ENCODE results near the gene CDK1. TPM values are rescaled to one million over a fixed set of nuclear protein-coding genes. Genes with fewer than 3 reads are reported as not detected.

The CDK1 gene
- total RNA-seq, result 38.8 and 100 TPM in 2 replicates

- peak; percentile 98 for DNase-seq
Observed at GRCh38 chr10:60778214-60778970, at the start of gene CDK1. Gene CDK1 (plus strand): TSS chr10:60778478. CDS start chr10:60780166, 1,688 bp downstream.

DNA sequence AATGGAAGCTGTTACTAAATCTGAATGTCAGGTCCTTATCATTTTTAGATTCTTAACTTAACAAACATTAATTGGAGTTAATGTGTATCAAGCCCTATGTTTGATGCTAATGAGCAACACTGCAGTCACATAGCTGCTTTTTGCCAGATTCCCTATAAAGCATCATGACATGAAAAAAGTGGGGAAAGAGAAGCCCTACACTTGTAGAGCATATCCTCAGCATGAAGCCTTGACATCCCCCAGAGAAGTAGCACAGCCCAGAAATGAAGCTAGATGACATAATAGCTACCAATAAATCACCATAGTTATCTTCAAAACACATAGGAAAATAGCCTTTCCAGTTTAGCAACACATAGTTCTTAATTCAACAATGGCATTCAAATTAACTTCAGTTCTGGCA, 49.2 kb upstream of the CDK1 start:
- no peak for DNase-seq

DNA sequence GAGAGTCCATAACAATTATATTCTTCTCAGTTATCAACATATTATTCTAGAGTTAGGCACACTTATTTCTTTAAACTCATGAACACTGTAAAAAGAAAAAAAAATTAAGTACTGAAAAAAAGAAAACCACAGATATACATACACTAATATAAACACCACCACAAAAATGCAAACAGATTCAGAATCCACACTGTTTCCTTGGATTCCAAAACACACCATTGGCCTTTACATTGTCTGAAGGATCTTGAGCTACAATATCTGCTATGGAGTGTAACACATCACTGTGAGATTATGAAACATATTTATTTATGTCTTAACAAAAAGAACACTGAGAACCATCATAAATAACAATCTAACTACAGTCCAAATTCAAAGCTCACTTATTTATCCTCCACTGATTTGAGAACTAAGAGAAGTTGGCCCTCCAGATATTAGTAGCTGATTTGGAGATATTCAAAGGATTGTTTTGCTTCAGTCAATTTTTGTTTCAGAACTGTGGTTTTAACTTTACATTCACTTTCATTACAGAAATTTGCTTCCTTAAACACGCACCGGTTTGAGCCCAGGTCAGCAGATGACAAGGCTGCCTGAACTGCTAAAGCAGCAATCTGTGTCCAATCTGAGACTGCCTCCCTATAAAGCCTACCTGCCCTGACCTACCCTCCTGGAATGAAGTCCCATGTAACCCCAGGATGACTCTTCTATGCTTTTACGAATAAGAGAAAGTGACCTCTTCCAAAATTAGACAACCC, 47.0 kb upstream of the CDK1 start:
- no peak for DNase-seq

DNA sequence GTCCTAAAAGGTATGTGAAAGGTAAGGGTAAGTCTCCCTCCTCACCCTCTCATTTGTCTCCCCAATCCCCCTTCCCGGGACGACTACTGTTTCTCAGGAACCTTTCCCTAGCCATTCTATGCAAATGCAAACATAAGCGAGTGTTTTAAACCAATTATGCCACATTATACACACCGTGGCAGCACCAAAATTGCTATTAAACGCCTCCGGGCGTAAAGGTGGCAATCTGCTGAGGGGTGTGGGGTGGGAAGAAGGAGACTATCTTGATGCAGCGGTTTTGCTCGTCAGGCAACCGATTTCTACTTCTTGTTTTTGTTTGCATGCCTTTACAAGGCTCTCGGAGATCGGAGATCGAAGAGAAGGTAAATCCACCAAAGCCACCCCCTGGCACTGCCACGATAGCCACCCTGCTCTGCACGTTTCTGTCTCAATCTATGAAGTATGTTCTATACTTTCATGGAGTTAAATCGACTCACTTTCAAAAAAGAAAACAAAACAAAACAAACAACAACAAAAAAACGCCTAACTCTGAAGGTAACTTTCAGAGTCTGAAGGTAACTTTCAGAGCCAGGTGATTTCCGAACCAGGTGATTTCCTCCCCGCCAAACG, 46.0 kb upstream of the CDK1 start:
- no peak for DNase-seq

- peak; percentile 14 for DNase-seq
Observed at GRCh38 chr10:60732807-60733516, 45.3 kb upstream of the CDK1 start.

DNA sequence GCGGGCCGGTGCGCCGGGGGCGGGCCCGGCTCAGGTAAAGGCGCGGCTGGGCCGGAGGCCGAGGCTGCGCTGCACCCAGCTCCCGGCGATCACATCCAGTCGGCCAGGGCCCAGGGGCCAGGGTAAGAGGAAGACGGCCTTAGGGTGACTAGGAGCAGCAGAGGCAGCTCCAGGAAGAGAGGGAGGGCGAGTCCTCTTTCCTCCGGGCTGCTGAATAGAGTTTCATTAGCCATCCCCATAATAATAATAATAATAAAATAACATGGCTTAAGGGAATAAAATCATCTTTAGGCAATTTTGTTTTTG, 44.8 kb upstream of the CDK1 start:
- DNase-seq, result no peak

- no peak for DNase-seq
Observed at GRCh38 chr10:60733826-60734225, 44.5 kb upstream of the CDK1 start.

DNA sequence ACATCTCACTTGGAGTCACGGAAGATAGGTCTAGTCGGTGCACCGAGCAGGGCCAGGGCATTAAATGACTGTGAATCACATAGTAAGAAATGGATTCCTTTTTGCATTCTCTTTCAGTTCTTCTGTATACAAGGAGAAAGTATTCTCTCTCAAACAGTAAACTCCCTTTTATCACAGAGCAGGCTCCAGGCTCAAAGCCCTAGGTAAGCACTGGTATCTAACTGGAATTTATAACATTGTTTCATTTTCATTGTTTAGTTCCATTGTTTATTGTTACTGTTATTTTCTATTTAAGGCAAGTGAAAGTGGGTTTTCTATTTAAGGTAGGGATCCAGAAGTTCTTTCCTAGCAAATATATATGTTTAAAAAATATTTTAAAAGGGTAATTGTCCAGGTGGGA, 44.1 kb upstream of the CDK1 start:
- no peak for DNase-seq

GRCh38 chr10:60735244-60735643, 43.0 kb upstream of the CDK1 start:
- DNase-seq, result no peak

DNA sequence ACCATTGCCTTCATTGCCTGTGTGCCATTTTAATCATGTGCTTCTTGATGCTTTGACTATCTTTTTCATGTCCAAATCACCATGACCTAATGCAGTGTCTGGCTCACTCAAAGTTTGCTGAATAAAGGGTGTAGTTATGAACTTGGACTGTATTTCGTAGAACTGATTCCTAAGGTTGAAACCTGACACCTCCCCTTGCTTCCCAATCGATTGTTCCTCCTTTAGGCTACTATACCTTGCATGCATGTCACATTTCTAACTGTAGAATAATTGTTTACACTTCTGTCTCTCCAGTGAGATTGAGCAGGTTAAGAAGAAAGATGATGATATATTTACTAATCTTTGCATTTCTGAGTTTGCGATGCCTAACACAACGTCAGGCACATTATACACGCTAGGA, 41.0 kb upstream of the CDK1 start:
- DNase-seq, result no peak

DNA sequence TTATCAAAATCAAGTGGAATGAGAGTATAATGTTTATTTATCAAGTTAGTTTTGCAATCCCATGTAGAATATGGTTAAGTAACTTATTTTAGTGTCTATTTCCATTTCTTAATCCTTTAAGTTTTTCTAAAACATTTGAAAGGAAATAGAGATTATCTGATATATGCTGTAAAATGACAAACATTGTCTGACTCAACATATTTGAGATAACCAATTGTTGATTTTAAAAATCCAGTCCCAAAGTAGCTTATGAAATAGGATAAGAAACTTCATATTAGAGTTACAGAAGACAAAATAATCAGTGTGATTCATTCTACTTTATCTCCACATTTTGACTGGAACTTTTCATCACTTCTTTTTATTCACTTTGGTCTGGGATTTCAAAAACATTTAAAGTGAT, 38.7 kb upstream of the CDK1 start:
- DNase-seq, result no peak

- no peak for DNase-seq
Observed at GRCh38 chr10:60742512-60742911, 35.8 kb upstream of the CDK1 start.

DNA sequence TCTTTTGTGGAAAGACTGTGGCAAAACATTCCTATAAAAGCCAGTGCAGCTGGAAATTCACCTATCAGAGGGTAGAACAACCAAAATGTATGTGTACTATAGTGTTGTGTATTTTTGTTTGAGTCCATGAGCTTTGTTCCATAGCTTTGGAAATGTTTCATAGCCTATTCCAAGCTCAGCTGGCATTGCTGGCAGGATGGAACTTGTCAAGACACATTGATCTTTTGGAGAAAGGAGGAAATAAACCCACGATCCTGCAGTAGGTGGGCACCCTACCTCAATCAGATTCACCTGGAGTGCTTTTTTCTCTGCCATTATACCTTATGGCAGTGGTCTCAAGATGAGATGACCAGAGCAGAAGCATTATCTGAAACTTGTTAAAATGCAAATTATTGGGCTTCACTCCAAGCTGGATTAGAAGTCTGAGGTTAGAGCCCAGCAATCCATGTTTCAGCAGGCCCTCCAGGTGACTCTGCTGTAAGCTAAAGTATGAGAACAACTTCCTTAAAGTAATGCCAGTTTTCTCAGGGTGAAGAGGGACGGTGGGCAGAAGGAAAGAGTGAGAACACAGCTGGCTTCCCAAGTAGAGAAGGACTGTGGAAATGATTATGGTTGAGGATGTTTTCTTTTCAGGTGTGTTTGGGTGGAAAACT, 30.3 kb upstream of the CDK1 start:
- no peak for DNase-seq

DNA sequence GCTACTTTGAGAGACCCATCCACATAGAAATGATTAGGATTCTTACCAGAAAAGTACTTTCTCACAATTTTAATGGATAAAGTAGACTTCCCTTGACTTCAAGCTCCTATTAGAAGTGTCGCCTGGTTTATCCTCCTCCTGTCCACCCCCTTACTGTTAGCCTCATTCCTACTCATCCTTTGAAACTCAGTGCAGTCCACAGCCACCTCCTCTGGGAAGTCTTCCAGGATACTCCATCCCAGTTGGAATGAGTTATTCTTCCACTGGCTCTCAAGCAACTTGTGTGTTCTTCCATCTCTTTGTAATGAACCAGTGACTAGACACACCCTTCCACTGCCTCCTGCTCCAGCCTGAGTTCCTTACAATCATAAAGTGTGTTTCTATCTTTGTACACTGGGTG, 25.1 kb upstream of the CDK1 start:
- DNase-seq, result no peak

GRCh38 chr10:60753817-60754216, 24.5 kb upstream of the CDK1 start:
- DNase-seq, result no peak

GRCh38 chr10:60757420-60757895, 20.8 kb upstream of the CDK1 start:
- no peak for DNase-seq

DNA sequence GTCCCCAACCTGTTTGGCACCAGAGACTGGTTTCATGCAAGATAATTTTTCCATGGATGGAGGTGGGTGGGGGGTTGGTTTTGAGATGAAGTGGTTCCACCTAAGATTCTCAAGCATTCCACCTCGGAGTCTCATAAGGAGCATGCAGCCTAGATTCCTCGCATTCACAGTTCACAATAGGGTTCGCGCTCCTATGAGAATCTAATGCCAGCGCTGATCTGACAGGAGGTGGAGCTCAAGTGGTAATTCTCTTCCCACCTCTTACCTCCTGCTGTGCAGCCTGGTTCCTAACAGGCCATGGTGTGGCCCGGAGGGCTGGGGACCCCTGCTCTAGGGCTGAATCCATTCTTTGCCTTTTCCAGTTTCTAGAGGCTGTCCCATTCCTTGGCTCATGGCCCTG, 19.1 kb upstream of the CDK1 start:
- no peak for DNase-seq

- no peak for DNase-seq
Observed at GRCh38 chr10:60760711-60761210, 17.5 kb upstream of the CDK1 start.

DNA sequence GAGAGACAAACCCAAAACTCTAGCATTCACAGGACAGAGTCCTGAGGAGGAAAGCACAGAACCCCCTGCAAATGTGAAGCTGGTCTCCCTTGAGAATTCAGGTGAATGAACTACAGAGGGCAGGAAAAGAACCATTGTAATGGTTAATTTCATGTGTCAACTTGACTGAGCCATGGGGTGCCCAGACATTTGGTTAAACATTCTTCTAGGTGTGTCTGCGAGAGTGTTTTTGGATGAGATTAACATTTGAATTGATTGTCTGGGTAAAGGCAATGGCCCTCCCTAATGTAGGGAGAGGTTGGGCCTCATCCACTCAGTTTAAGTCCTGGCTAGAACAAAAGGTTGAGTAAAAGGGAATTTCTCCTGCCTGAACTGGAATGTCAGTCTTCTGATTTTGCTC, 15.7 kb upstream of the CDK1 start:
- no peak for DNase-seq

- DNase-seq, result no peak
Observed at GRCh38 chr10:60767424-60767823, 10.9 kb upstream of the CDK1 start.

GRCh38 chr10:60769406-60769805, 8.9 kb upstream of the CDK1 start:
- no peak for DNase-seq

GRCh38 chr10:60777696-60778213, 523 bp upstream of the CDK1 start:
- no peak for DNase-seq
